HG03565 (cell line): ENCODE data around the gene BIRC6.
"Not testable (repeated sequence)": the region's sequence is repeated elsewhere in the genome, so short reads cannot be mapped to it uniquely, and the experiment has no call there.

Experiments
- ATAC-seq: cut with Tn5 transposase; IDR thresholded peaks from one replicate; pipeline ENCODE4 v1.9.1; 2021; ENCODE audit warnings: mild to moderate bottlenecking, moderate library complexity; ENCODE audit not compliant: unreplicated experiment

The BIRC6 gene

GRCh38 chr2:32370942-32371341 is 14.1 kb downstream of the BIRC6 start:
- not testable (repeated sequence) for ATAC-seq

GRCh38 chr2:32372519-32373182 is 15.8 kb downstream of the BIRC6 start:
- no peak for ATAC-seq

- no peak for ATAC-seq
These were observed 18.5 kb downstream of the BIRC6 start for GRCh38 chr2:32375228-32375892.

- no peak for ATAC-seq
These were observed 19.9 kb downstream of the BIRC6 start for GRCh38 chr2:32376756-32377155.

GRCh38 chr2:32377928-32378327 is 21.1 kb downstream of the BIRC6 start:
- ATAC-seq: no peak

GRCh38 chr2:32379352-32379751 is 22.5 kb downstream of the BIRC6 start:
- ATAC-seq: no peak

GRCh38 chr2:32383858-32384257 is 27.0 kb downstream of the BIRC6 start:
- ATAC-seq: no peak

- no peak for ATAC-seq
These were observed 27.7 kb downstream of the BIRC6 start for GRCh38 chr2:32384529-32384928.

GRCh38 chr2:32386739-32387138 is 29.9 kb downstream of the BIRC6 start:
- no peak for ATAC-seq

GRCh38 chr2:32399221-32399620 is 42.4 kb downstream of the BIRC6 start:
- no peak for ATAC-seq

GRCh38 chr2:32402091-32402490 is 45.3 kb downstream of the BIRC6 start:
- no peak for ATAC-seq

GRCh38 chr2:32403782-32404181 is 47.0 kb downstream of the BIRC6 start:
- ATAC-seq: no peak

GRCh38 chr2:32404691-32405090 is 47.9 kb downstream of the BIRC6 start:
- ATAC-seq: no peak

- ATAC-seq: no peak
These were observed 59.7 kb downstream of the BIRC6 start for GRCh38 chr2:32416519-32416918.

- ATAC-seq: no peak
These were observed 60.8 kb downstream of the BIRC6 start for GRCh38 chr2:32417659-32418058.

GRCh38 chr2:32418778-32419177 is 62.0 kb downstream of the BIRC6 start:
- no peak for ATAC-seq

GRCh38 chr2:32422133-32422532 is 65.3 kb downstream of the BIRC6 start:
- no peak for ATAC-seq

GRCh38 chr2:32423536-32423935 is 66.7 kb downstream of the BIRC6 start:
- no peak for ATAC-seq

GRCh38 chr2:32424739-32425138 is 67.9 kb downstream of the BIRC6 start:
- no peak for ATAC-seq

- no peak for ATAC-seq
These were observed 68.9 kb downstream of the BIRC6 start for GRCh38 chr2:32425719-32426141.

- ATAC-seq: no peak
These were observed 71.1 kb downstream of the BIRC6 start for GRCh38 chr2:32427672-32428610.

- ATAC-seq: no peak
These were observed 74.0 kb downstream of the BIRC6 start for GRCh38 chr2:32430804-32431203.
